K562 (cell line): ENCODE data around the gene SHC1.

Experiments used
- BCL6 ChIP-seq: fragments of 250-450 bp; sonication (Bioruptor Pico); IDR thresholded peaks from 2 replicates; pipeline ENCODE4 v1.4.0; 2020
- CREBBP ChIP-seq: IDR thresholded peaks from one replicate; pipeline ENCODE4 v1.6.1; 2012; ENCODE audit warnings: low read depth, mild to moderate bottlenecking, control low read depth, inconsistent platforms, low read length
- E2F1 ChIP-seq: sonication (generic); formaldehyde crosslinking; IDR thresholded peaks from 2 replicates; pipeline ENCODE4 v1.8.1; 2023; ENCODE audit warnings: mild to moderate bottlenecking, missing genetic modification reagents, moderate library complexity
- ELF4 ChIP-seq: fragments of 450-650 bp; formaldehyde crosslinking; IDR thresholded peaks from 2 replicates; pipeline ENCODE4 v1.4.0; 2022; ENCODE audit warnings: missing genetic modification characterization
- ETV6 ChIP-seq, 3 experiments: fragments of 150-350 bp in 1 of 3; sonication (generic) in 1 of 3; formaldehyde crosslinking in 1 of 3; IDR thresholded peaks; 2 replicates each; pipeline versions ENCODE4 v1.6.1 to v1.8.0; 2014 to 2022; ENCODE audit warnings: borderline replicate concordance in 2 of 3, low read depth in 2 of 3, antibody characterized with exemption in 1 of 3, low read length in 1 of 3, mild to moderate bottlenecking in 1 of 3, missing genetic modification reagents in 1 of 3
- FOXK2 ChIP-seq, 2 experiments: fragments of 450-650 bp; IDR thresholded peaks in 1 of 2; conservative IDR thresholded peaks in 1 of 2; 2 replicates each; pipeline ENCODE4 v1.6.1; 2016; ENCODE audit warnings: low read depth in 2 of 2, mild to moderate bottlenecking in 1 of 2
- GABPA ChIP-seq: fragments of 200-800 bp; sonication (Bioruptor generic); conservative IDR thresholded peaks from 2 replicates; pipeline ENCODE4 v1.6.1; 2016; ENCODE audit warnings: low read depth, missing genetic modification characterization, missing compliant biosample characterization
- KAT7 ChIP-seq: sonication (generic); formaldehyde crosslinking; IDR thresholded peaks from 2 replicates; pipeline ENCODE4 v1.8.0; 2022; ENCODE audit warnings: missing genetic modification reagents, mild to moderate bottlenecking, borderline replicate concordance
- RAD21 ChIP-seq, 2 experiments: fragments of 250-450 bp in 1 of 2; fragments of 450-650 bp in 1 of 2; sonication (Bioruptor Pico) in 1 of 2; formaldehyde crosslinking in 1 of 2; IDR thresholded peaks in 1 of 2; conservative IDR thresholded peaks in 1 of 2; 2 replicates each; pipeline versions ENCODE4 v1.4.0 to v1.8.0; 2020 to 2022; ENCODE audit warnings: mild to moderate bottlenecking in 2 of 2, moderate library complexity in 1 of 2
- REST ChIP-seq, 2 experiments: fragments of 450-650 bp; formaldehyde crosslinking in 1 of 2; IDR thresholded peaks; 2 replicates each; pipeline versions ENCODE4 v1.4.0 to v1.6.1; 2014 to 2020; ENCODE audit warnings: mild to moderate bottlenecking in 2 of 2, borderline replicate concordance in 1 of 2, low read depth in 1 of 2
- SIRT6 ChIP-seq: IDR thresholded peaks from one replicate; pipeline ENCODE4 v1.6.1; 2012; ENCODE audit warnings: low read depth, mild to moderate bottlenecking, control low read depth, inconsistent platforms, low read length, moderate library complexity
- ZNF274 ChIP-seq: IDR thresholded peaks from 2 replicates; pipeline ENCODE4 v1.6.1; 2011; ENCODE audit warnings: low read depth, mild to moderate bottlenecking, low read length, moderate library complexity, borderline replicate concordance
- ZNF431 ChIP-seq: sonication (generic); formaldehyde crosslinking; IDR thresholded peaks from 2 replicates; pipeline ENCODE4 v1.8.0; 2022; ENCODE audit warnings: mild to moderate bottlenecking, missing genetic modification reagents
- TF ChIP-seq, protein P1 (sequence below), 2 experiments: fragments of 450-650 bp in 1 of 2; sonication (generic) in 1 of 2; formaldehyde crosslinking; conservative IDR thresholded peaks; 2 replicates each; pipeline versions ENCODE4 v1.4.0 to v1.8.1; 2020 to 2022; ENCODE audit warnings: mild to moderate bottlenecking in 1 of 2, missing genetic modification reagents in 1 of 2

GRCh38 chr1:154937988-154938386 is 32.6 kb downstream of the SHC1 start:
- TF ChIP-seq E2F1 (CRISPR knock-in tag) = no peak
- TF ChIP-seq FOXK2 (conservative IDR thresholded peaks at IDR 0.05 in 1 of 2, IDR thresholded peaks at IDR 0.05 in 1 of 2; ENCODE audit: low read depth in 2 of 2) = no peak
- no peak for TF ChIP-seq KAT7 (CRISPR knock-in tag)
- no peak for TF ChIP-seq SIRT6
- TF ChIP-seq ZNF431 (CRISPR knock-in tag) = no peak
- no peak for TF ChIP-seq ZNF274
- TF ChIP-seq CREBBP = no peak
- TF ChIP-seq ELF4 (CRISPR knock-in tag) = no peak
- TF ChIP-seq, protein P1, sequence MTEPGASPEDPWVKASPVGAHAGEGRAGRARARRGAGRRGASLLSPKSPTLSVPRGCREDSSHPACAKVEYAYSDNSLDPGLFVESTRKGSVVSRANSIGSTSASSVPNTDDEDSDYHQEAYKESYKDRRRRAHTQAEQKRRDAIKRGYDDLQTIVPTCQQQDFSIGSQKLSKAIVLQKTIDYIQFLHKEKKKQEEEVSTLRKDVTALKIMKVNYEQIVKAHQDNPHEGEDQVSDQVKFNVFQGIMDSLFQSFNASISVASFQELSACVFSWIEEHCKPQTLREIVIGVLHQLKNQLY (CRISPR knock-in tag; conservative IDR thresholded peaks at IDR 0.05) = no peak
- TF ChIP-seq ETV6 (IDR thresholded peaks at IDR 0.05; ENCODE audit: borderline replicate concordance in 1 of 2, low read depth in 2 of 2, low read length in 1 of 2) = no peak
- no peak for TF ChIP-seq ETV6 (CRISPR knock-in tag; IDR thresholded peaks at IDR 0.05; ENCODE audit: borderline replicate concordance)
- TF ChIP-seq BCL6 (CRISPR knock-in tag) = no peak
- no peak for TF ChIP-seq REST (IDR thresholded peaks at IDR 0.05; ENCODE audit: borderline replicate concordance)
- TF ChIP-seq REST (CRISPR knock-in tag; IDR thresholded peaks at IDR 0.05; ENCODE audit: low read depth) = no peak
- no peak for TF ChIP-seq GABPA (tag)
- no peak for TF ChIP-seq RAD21 (CRISPR knock-in tag; conservative IDR thresholded peaks at IDR 0.05 in 1 of 2, IDR thresholded peaks at IDR 0.05 in 1 of 2)
